Muscle layer of duodenum (tissue), 2 donors: ENCODE measurements around the gene UMOD.
"Not testable (repeated sequence)": the region's sequence is repeated elsewhere in the genome, so short reads cannot be mapped to it uniquely, and the experiment has no call there.

Source experiments
- H3K27ac ChIP-seq: one replicate; pipeline ENCODE4 v1.7.0; 2013; ENCODE audit warnings: mild to moderate bottlenecking, low read length
- H3K27me3 ChIP-seq: one replicate; pipeline ENCODE4 v1.7.0; 2013; ENCODE audit warnings: low read depth, mild to moderate bottlenecking, control low read depth, low read length
- H3K36me3 ChIP-seq, 2 donors: one replicate each; pipeline ENCODE4 v1.7.0; 2013; ENCODE audit warnings: low read length in 2 of 2, control low read depth in 1 of 2, mild to moderate bottlenecking in 1 of 2; ENCODE audit not compliant: insufficient read depth in 2 of 2, control insufficient read depth in 1 of 2
- H3K4me1 ChIP-seq, 2 donors: one replicate each; pipeline ENCODE4 v1.7.0; 2013; ENCODE audit warnings: low read length in 2 of 2, mild to moderate bottlenecking in 2 of 2, control low read depth in 1 of 2, moderate library complexity in 1 of 2; ENCODE audit not compliant: insufficient read depth in 2 of 2, control insufficient read depth in 1 of 2
- H3K4me3 ChIP-seq, 2 donors: one replicate each; pipeline ENCODE4 v1.7.0; 2013; ENCODE audit warnings: low read length in 2 of 2, low read depth in 1 of 2, mild to moderate bottlenecking in 1 of 2
- H3K9me3 ChIP-seq, 2 donors: one replicate each; pipeline ENCODE4 v1.7.0; 2013; ENCODE audit warnings: low read length in 2 of 2, control low read depth in 1 of 2, mild to moderate bottlenecking in 1 of 2; ENCODE audit not compliant: control insufficient read depth in 1 of 2
- donor health status: healthy.

UMOD gene

GRCh38 chr16:20332411-20332810, 20.1 kb downstream of the UMOD start:
- no peaks in the 10 kb centered on the region for H3K9me3 ChIP-seq
- H3K4me3 ChIP-seq = no peak overlapping the region
- no peaks in the 10 kb centered on the region for H3K27me3 ChIP-seq
- no peak overlapping the region for H3K27ac ChIP-seq
- H3K36me3 ChIP-seq = no peaks in the 10 kb centered on the region
- H3K4me1 ChIP-seq = no peaks in the 10 kb centered on the region

- no peaks in the 10 kb centered on the region for H3K27me3 ChIP-seq
- H3K9me3 ChIP-seq = no peaks in the 10 kb centered on the region
- H3K27ac ChIP-seq = no peak overlapping the region
- no peak overlapping the region for H3K4me3 ChIP-seq
- H3K36me3 ChIP-seq = no peaks in the 10 kb centered on the region
- H3K4me1 ChIP-seq = no peaks in the 10 kb centered on the region
Measured at GRCh38 chr16:20331635-20332034, 20.9 kb downstream of the UMOD start.

- Histone ChIP-seq H3K4me1 (no peaks in the 10 kb centered on the region), H3K27ac (no peak overlapping the region), H3K4me3 (no peak overlapping the region), H3K27me3 (no peaks in the 10 kb centered on the region), H3K36me3 (no peaks in the 10 kb centered on the region), H3K9me3 (no peaks in the 10 kb centered on the region)
Measured at GRCh38 chr16:20329392-20330138, 22.9 kb downstream of the UMOD start.

- no peaks in the 10 kb centered on the region for H3K4me1 ChIP-seq
- H3K27me3 ChIP-seq = no peaks in the 10 kb centered on the region
- H3K27ac ChIP-seq = no peak within 1 kb of the TSS
- H3K4me3 ChIP-seq = no peak within 1 kb of the TSS
- no peaks in the 10 kb centered on the region for H3K36me3 ChIP-seq
- no peaks in the 10 kb centered on the region for H3K9me3 ChIP-seq
Measured at GRCh38 chr16:20327444-20328041, 25.0 kb downstream of the UMOD start, which contains the start of gene GP2. GP2 (minus strand) TSS chr16:20327513; CDS start chr16:20326431, 1,082 bp downstream.

- peak overlapping the region; percentile 11 for H3K27ac ChIP-seq
- H3K4me1 ChIP-seq = no peaks in the 10 kb centered on the region
Measured at GRCh38 chr16:20326321-20326720, 26.2 kb downstream of the UMOD start.

GRCh38 chr16:20325005-20325404, 27.5 kb downstream of the UMOD start:
- Histone ChIP-seq H3K4me1 (no peaks in the 10 kb centered on the region), H3K36me3 (no peaks in the 10 kb centered on the region), H3K9me3 (no peaks in the 10 kb centered on the region), H3K27ac (no peak overlapping the region), H3K4me3 (no peak overlapping the region), H3K27me3 (no peaks in the 10 kb centered on the region)

More at GRCh38 chr16:20326321-20326720, 26.2 kb downstream of the UMOD start:
- Histone ChIP-seq H3K9me3 (no peaks in the 10 kb centered on the region), H3K4me3 (peak overlapping the region in 1 of 2 donors; percentile 12), H3K27me3 (no peaks in the 10 kb centered on the region), H3K36me3 (no peaks in the 10 kb centered on the region)

DNA sequence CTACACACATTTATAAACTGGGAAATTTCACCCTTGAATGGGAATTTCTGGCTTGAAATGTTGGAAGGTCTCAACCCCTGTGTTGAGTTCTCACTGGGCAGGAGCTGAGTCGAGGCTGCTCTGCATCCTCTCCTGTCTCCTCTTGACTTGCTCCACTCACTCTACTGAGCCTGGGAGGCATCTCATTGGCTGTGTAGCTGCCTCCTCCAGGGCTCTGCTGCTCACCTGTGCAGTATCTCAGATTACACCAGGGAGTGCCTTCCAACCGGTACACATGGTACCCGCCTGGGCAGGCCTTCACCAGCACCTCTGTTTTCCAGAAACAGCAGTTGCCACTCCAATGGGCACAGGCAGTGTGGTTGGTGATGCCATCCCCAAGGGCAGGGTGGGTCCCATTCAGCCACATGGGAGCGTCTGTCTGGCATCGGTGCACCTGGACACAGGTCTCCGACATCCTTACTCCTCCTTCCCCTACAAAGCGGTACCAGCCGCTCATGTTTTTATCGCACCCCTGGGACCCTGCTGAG, 28.9 kb downstream of the UMOD start:
- H3K9me3 ChIP-seq = no peaks in the 10 kb centered on the region
- no peaks in the 10 kb centered on the region for H3K36me3 ChIP-seq
- no peak overlapping the region for H3K27ac ChIP-seq

GRCh38 chr16:20322696-20323095, 29.8 kb downstream of the UMOD start:
- Histone ChIP-seq H3K4me1 (no peaks in the 10 kb centered on the region), H3K9me3 (no peaks in the 10 kb centered on the region), H3K36me3 (no peaks in the 10 kb centered on the region), H3K27ac (no peak overlapping the region), H3K27me3 (no peaks in the 10 kb centered on the region), H3K4me3 (no peak overlapping the region)

More for the DNA sequence above, 28.9 kb downstream of the UMOD start:
- Histone ChIP-seq H3K27me3 (no peaks in the 10 kb centered on the region), H3K4me1 (no peaks in the 10 kb centered on the region), H3K4me3 (no peak overlapping the region)

DNA sequence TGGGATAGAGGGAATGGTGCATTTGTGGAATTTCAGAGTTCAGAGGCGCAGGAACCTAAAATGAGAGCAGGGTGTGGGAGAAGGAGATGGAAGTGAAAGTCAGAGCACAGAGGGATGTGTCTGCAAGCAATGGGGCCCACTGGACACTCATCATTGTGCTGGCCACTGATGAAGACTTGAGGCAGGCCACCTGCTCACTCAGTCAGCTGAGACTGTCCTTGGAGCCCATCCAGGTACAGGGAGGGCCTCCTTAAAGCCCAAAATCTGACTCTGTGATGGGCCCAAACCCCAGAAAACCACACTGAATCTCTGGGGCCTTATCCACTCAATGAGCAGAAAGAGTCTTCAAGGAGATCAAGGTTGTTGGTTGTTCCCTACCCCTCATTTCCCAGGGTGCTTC, 30.8 kb downstream of the UMOD start:
- H3K27me3 ChIP-seq = no peaks in the 10 kb centered on the region
- H3K4me3 ChIP-seq = no peak overlapping the region
- H3K36me3 ChIP-seq = no peaks in the 10 kb centered on the region
- H3K27ac ChIP-seq = no peak overlapping the region
- H3K4me1 ChIP-seq = no peaks in the 10 kb centered on the region
- H3K9me3 ChIP-seq = no peaks in the 10 kb centered on the region

DNA sequence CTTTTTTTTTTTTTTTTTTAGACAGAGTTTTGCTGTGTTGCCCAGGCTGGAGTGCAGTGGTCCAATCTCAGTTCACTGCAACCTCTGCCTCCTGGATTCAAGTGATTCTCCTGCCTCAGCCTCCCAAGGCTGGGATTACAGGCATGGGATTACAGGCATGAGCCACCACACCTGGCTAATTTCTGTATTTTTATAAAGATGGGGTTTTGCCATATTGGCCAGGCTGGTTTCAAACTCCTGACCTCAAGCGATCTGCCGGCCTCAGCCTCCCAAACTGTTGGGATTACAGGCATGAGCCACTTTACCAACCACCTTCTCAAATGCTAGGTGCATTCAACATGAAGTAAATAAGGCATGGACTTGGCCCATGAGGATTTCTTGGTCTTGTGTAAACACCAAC, 31.5 kb downstream of the UMOD start:
- H3K4me3 ChIP-seq, H3K36me3 ChIP-seq, H3K27ac ChIP-seq, H3K4me1 ChIP-seq, H3K27me3 ChIP-seq, H3K9me3 ChIP-seq: not testable (repeated sequence)

- no peak overlapping the region for H3K27ac ChIP-seq
- no peak overlapping the region for H3K4me3 ChIP-seq
- H3K9me3 ChIP-seq = no peaks in the 10 kb centered on the region
- H3K27me3 ChIP-seq = no peaks in the 10 kb centered on the region
- no peaks in the 10 kb centered on the region for H3K36me3 ChIP-seq
- H3K4me1 ChIP-seq = no peaks in the 10 kb centered on the region
Measured at GRCh38 chr16:20320592-20320991, 31.9 kb downstream of the UMOD start.
